ENCODE measurements around the gene PHTF1.

DNA sequence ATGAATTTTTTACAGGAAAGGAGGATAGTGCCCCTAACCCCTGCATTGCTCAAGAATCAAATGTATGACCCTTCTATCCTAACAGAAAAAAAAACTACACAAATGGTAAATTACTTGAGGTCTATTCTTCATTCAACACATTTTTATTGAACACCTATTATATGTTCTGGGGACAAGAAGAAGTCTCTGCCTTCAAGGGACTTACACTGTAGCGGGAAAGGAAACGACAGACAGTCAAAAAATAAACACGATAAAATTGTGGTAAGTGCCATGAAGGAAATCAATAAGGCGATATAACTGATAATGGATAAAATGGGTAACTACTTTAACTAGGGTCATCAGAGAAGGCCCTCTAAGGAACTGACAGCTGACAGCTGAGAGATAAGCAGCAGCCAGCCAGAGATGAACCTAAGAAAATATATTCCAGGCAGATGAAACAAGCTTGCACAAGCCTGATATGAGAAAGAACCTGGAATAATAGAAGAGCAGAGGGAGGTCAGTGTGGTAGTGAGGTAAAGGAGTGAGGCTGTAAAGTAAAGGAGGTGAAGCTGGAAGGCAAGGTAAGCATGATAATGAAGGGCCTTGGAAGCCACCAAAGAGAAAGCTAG lies 66.4 kb downstream of the PHTF1 start:
- TF ChIP-seq EZH2 (IDR thresholded peaks at IDR 0.05; ENCODE audit: borderline replicate concordance, insufficient read depth, low read length, poor library complexity, severe bottlenecking) (no peak), EP300 (conservative IDR thresholded peaks at IDR 0.05; ENCODE audit: poor library complexity, severe bottlenecking) (no peak), POLR2AphosphoS5 (IDR thresholded peaks at IDR 0.05) (no peak), RAD21 (conservative IDR thresholded peaks at IDR 0.05) (no peak), MXI1 (conservative IDR thresholded peaks at IDR 0.05; ENCODE audit: poor library complexity, severe bottlenecking) (no peak)
- TF ChIP-seq, protein P1, sequence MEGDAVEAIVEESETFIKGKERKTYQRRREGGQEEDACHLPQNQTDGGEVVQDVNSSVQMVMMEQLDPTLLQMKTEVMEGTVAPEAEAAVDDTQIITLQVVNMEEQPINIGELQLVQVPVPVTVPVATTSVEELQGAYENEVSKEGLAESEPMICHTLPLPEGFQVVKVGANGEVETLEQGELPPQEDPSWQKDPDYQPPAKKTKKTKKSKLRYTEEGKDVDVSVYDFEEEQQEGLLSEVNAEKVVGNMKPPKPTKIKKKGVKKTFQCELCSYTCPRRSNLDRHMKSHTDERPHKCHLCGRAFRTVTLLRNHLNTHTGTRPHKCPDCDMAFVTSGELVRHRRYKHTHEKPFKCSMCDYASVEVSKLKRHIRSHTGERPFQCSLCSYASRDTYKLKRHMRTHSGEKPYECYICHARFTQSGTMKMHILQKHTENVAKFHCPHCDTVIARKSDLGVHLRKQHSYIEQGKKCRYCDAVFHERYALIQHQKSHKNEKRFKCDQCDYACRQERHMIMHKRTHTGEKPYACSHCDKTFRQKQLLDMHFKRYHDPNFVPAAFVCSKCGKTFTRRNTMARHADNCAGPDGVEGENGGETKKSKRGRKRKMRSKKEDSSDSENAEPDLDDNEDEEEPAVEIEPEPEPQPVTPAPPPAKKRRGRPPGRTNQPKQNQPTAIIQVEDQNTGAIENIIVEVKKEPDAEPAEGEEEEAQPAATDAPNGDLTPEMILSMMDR (IDR thresholded peaks at IDR 0.05; ENCODE audit: poor library complexity, severe bottlenecking) = no peak

All from neural cell (in vitro differentiated cells).